HEK293 (cell line): ENCODE results near the gene DNMT1.

Experiments
- CTCF ChIA-PET: fragments of 350-600 bp; formaldehyde crosslinking; extraction: SDS; loops from one replicate; lab custom pipeline; 2021; ENCODE audit warnings: antibody characterized with exemption; lab: Yijun Ruan, JAX
- POLR2A ChIA-PET: fragments of 300-600 bp; formaldehyde crosslinking; extraction: SDS; loops from one replicate; lab custom pipeline; 2020; ENCODE audit warnings: antibody characterized with exemption, inconsistent platforms; lab: Yijun Ruan, JAX
- H3K27ac ChIP-seq: fragments of 200-500 bp; sonication (Bioruptor generic); 2 replicates; pipeline ENCODE4 v1.5.1; 2014; ENCODE audit warnings: low read depth, low read length, control low read depth, inconsistent platforms; ENCODE audit errors: extremely low read depth
- H3K36me3 ChIP-seq, 2 experiments: fragments of 200-500 bp in 1 of 2; sonication (Bioruptor generic) in 1 of 2; 1 replicate in 1 of 2; 2 replicates in 1 of 2; pipeline ENCODE4 v1.5.1; 2014 to 2017; ENCODE audit warnings: inconsistent platforms in 2 of 2, low read length in 2 of 2; ENCODE audit not compliant: control insufficient read depth in 2 of 2, insufficient read depth in 1 of 2
- H3K4me1 ChIP-seq: fragments of 200-500 bp; sonication (Bioruptor generic); 2 replicates; pipeline ENCODE4 v1.5.1; 2014; ENCODE audit warnings: mild to moderate bottlenecking, low read length, inconsistent platforms; ENCODE audit not compliant: control insufficient read depth, insufficient read depth
- H3K4me3 ChIP-seq: 2 replicates; pipeline ENCODE4 v1.5.1; 2011; ENCODE audit warnings: low read depth, mild to moderate bottlenecking, control low read depth, low read length, moderate library complexity
- H3K9me3 ChIP-seq: fragments of 200-500 bp; sonication (Bioruptor generic); 2 replicates; pipeline ENCODE4 v1.5.1; 2014; ENCODE audit warnings: low read depth, low read length, inconsistent platforms; ENCODE audit not compliant: control insufficient read depth, insufficient read depth
- GFI1B ChIP-seq: fragments of 450-650 bp; formaldehyde crosslinking; IDR thresholded peaks from 2 replicates; pipeline ENCODE4 v1.5.1; 2016; ENCODE audit warnings: missing biosample characterization, missing genetic modification characterization
- GLIS2 ChIP-seq: fragments of 450-650 bp; formaldehyde crosslinking; IDR thresholded peaks from 2 replicates; pipeline ENCODE4 v1.5.1; 2016; ENCODE audit warnings: missing biosample characterization, missing genetic modification characterization
- HIC1 ChIP-seq: fragments of 450-650 bp; formaldehyde crosslinking; IDR thresholded peaks from 2 replicates; pipeline ENCODE4 v1.5.1; 2016; ENCODE audit warnings: missing biosample characterization, missing genetic modification characterization
- HOXA7 ChIP-seq: sonication (generic); formaldehyde crosslinking; IDR thresholded peaks from 2 replicates; pipeline ENCODE4 v1.8.1; 2022; ENCODE audit warnings: missing genetic modification reagents, borderline replicate concordance
- KLF9 ChIP-seq: fragments of 450-650 bp; formaldehyde crosslinking; IDR thresholded peaks from 2 replicates; pipeline ENCODE4 v1.5.1; 2016; ENCODE audit warnings: missing biosample characterization, missing genetic modification characterization, low read depth
- PRDM10 ChIP-seq: fragments of 450-650 bp; formaldehyde crosslinking; IDR thresholded peaks from 2 replicates; pipeline ENCODE4 v1.5.1; 2016; ENCODE audit warnings: missing biosample characterization, missing genetic modification characterization
- SCRT1 ChIP-seq: fragments of 450-650 bp; formaldehyde crosslinking; IDR thresholded peaks from 2 replicates; pipeline ENCODE4 v1.5.1; 2016; ENCODE audit warnings: missing biosample characterization, missing genetic modification characterization, borderline replicate concordance
- SP3 ChIP-seq: fragments of 450-650 bp; formaldehyde crosslinking; IDR thresholded peaks from 2 replicates; pipeline ENCODE4 v1.5.1; 2016; ENCODE audit warnings: missing biosample characterization, missing genetic modification characterization
- TCF7L2 ChIP-seq: IDR thresholded peaks from 2 replicates; pipeline ENCODE4 v1.6.1; 2011; ENCODE audit warnings: low read depth, mild to moderate bottlenecking, inconsistent platforms, low read length, moderate library complexity, borderline replicate concordance
- YY1 ChIP-seq: fragments of 450-650 bp; formaldehyde crosslinking; IDR thresholded peaks from 2 replicates; pipeline ENCODE4 v1.5.1; 2018; ENCODE audit warnings: missing biosample characterization, missing genetic modification characterization
- YY2 ChIP-seq: fragments of 450-650 bp; formaldehyde crosslinking; IDR thresholded peaks from 2 replicates; pipeline ENCODE4 v1.5.1; 2016; ENCODE audit warnings: missing biosample characterization, missing genetic modification characterization
- ZEB2 ChIP-seq: fragments of 450-650 bp; formaldehyde crosslinking; IDR thresholded peaks from 2 replicates; pipeline ENCODE4 v1.5.1; 2016; ENCODE audit warnings: missing biosample characterization, missing genetic modification characterization
- ZFHX2 ChIP-seq: fragments of 450-650 bp; formaldehyde crosslinking; conservative IDR thresholded peaks from 2 replicates; pipeline ENCODE4 v1.5.1; 2016; ENCODE audit warnings: missing biosample characterization, missing genetic modification characterization
- ZFP41 ChIP-seq: fragments of 450-650 bp; formaldehyde crosslinking; IDR thresholded peaks from 2 replicates; pipeline ENCODE4 v1.5.1; 2016; ENCODE audit warnings: missing biosample characterization, missing genetic modification characterization, borderline replicate concordance
- ZIC2 ChIP-seq: fragments of 450-650 bp; formaldehyde crosslinking; IDR thresholded peaks from 2 replicates; pipeline ENCODE4 v1.5.1; 2016; ENCODE audit warnings: missing biosample characterization, missing genetic modification characterization
- ZNF148 ChIP-seq: fragments of 450-650 bp; formaldehyde crosslinking; IDR thresholded peaks from 2 replicates; pipeline ENCODE4 v1.5.0; 2017; ENCODE audit warnings: missing biosample characterization, missing genetic modification characterization, borderline replicate concordance
- ZNF214 ChIP-seq: fragments of 450-650 bp; formaldehyde crosslinking; IDR thresholded peaks from 2 replicates; pipeline ENCODE4 v1.5.1; 2017; ENCODE audit warnings: missing biosample characterization, mild to moderate bottlenecking, missing genetic modification characterization, borderline replicate concordance
- ZNF23 ChIP-seq: fragments of 450-650 bp; formaldehyde crosslinking; IDR thresholded peaks from 2 replicates; pipeline ENCODE4 v1.5.1; 2016; ENCODE audit warnings: missing biosample characterization, missing genetic modification characterization, borderline replicate concordance
- ZNF266 ChIP-seq: fragments of 450-650 bp; formaldehyde crosslinking; IDR thresholded peaks from 2 replicates; pipeline ENCODE4 v1.5.1; 2016; ENCODE audit warnings: missing biosample characterization, missing genetic modification characterization, low read depth
- ZNF404 ChIP-seq: fragments of 450-650 bp; formaldehyde crosslinking; IDR thresholded peaks from 2 replicates; pipeline ENCODE4 v1.5.1; 2017; ENCODE audit warnings: missing biosample characterization, missing genetic modification characterization
- ZNF416 ChIP-seq: fragments of 450-650 bp; formaldehyde crosslinking; IDR thresholded peaks from 2 replicates; pipeline ENCODE4 v1.5.1; 2016; ENCODE audit warnings: missing biosample characterization, missing genetic modification characterization
- ZNF473 ChIP-seq: fragments of 450-650 bp; formaldehyde crosslinking; IDR thresholded peaks from 2 replicates; pipeline ENCODE4 v1.5.1; 2017; ENCODE audit warnings: missing biosample characterization, missing genetic modification characterization
- ZNF530 ChIP-seq: fragments of 450-650 bp; formaldehyde crosslinking; IDR thresholded peaks from 2 replicates; pipeline ENCODE4 v1.5.1; 2016; ENCODE audit warnings: low read depth, missing biosample characterization, missing genetic modification characterization
- ZNF571 ChIP-seq: fragments of 450-650 bp; formaldehyde crosslinking; IDR thresholded peaks from 2 replicates; pipeline ENCODE4 v1.5.0; 2017; ENCODE audit warnings: missing biosample characterization, missing genetic modification characterization
- ZNF626 ChIP-seq: fragments of 450-650 bp; sonication (Bioruptor Pico); formaldehyde crosslinking; IDR thresholded peaks from 2 replicates; pipeline ENCODE4 v1.5.1; 2018; ENCODE audit warnings: missing biosample characterization, missing genetic modification characterization, inconsistent platforms
- ZNF664 ChIP-seq: fragments of 450-650 bp; formaldehyde crosslinking; IDR thresholded peaks from 2 replicates; pipeline ENCODE4 v1.5.1; 2016; ENCODE audit warnings: missing biosample characterization, missing genetic modification characterization
- ZNF677 ChIP-seq: fragments of 450-650 bp; IDR thresholded peaks from 2 replicates; pipeline ENCODE4 v1.5.0; 2018; ENCODE audit warnings: missing biosample characterization, mild to moderate bottlenecking, missing genetic modification characterization, moderate library complexity
- ZNF76 ChIP-seq: fragments of 450-650 bp; formaldehyde crosslinking; IDR thresholded peaks from 2 replicates; pipeline ENCODE4; 2016; ENCODE audit warnings: low read depth, missing biosample characterization, missing genetic modification characterization, borderline replicate concordance
- TF ChIP-seq, protein P1 (sequence below): sonication (generic); formaldehyde crosslinking; IDR thresholded peaks from 2 replicates; pipeline ENCODE4 v1.8.1; 2022; ENCODE audit warnings: mild to moderate bottlenecking, moderate library complexity, missing genetic modification reagents

The DNMT1 gene

DNA sequence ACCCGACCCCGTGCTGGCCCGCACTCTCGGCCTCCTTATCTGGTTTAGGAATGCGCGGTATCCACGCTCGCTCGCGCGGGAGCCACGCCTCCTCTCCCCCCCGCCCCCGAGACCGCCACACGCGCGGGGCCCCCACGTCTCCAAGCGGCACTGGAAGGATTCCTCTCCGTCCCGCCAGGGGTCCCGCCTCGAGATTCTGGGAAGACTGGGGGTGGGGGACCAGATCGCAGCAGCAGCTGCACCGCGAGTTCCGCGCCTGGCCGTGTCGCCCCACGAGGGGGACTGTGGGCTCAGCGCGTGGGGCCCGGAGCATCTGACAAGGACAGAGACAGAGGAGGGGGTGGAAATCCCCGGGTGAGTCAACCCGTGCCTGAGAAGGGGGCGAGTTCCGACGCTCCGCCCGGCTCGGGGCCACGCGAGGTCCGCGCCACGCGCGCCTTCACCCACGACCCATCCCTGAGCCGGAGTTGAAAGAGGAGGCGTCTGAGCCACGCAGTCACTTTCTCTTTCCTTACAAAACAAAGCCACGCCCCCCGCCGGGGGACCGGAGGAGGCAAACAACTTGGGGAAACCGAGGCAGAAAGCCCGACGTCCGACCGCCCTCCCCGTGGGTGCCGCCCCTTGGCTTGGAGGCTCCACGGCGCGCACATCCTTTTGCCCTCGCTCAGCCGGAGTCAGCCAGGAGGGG lies 35.6 kb upstream of the DNMT1 start:
- no peaks in the 10 kb centered on the region for H3K9me3 ChIP-seq
- no peaks in the 10 kb centered on the region for H3K36me3 ChIP-seq
- POLR2A ChIA-PET: interaction anchor here (1.0 to 1.3 kb wide), 3 partner anchors 10 to 403 kb away, joined by 3 read pairs; partner anchors contain the start of genes MRPL4 and UBL5
- H3K4me3 ChIP-seq: peak overlapping the region; percentile 78
- no peaks in the 10 kb centered on the region for H3K4me1 ChIP-seq
- CTCF ChIA-PET: interaction anchor here (0.6 to 0.7 kb wide), 2 partner anchors 43 to 53 kb away, joined by 3 to 5 read pairs; no protein-coding TSS in a partner anchor
- H3K27ac ChIP-seq: peak overlapping the region; percentile 74; the same call in 1 of the 2 replicates
- TF ChIP-seq GFI1B (tag by site-specific recombination) (no peak), ZEB2 (tag by site-specific recombination) (peak; percentile 19; the same call in 1 of the 2 replicates), ZNF571 (tag by site-specific recombination) (no peak), ZFP41 (tag by site-specific recombination) (no peak), ZFHX2 (tag by site-specific recombination) (peak; percentile 78), PRDM10 (tag by site-specific recombination) (0 out of 2 replicates have a peak, but pooled peaks have one; percentile 6), ZNF214 (no peak), ZNF530 (tag by site-specific recombination) (no peak), ZIC2 (peak; percentile 9; the same call in 1 of the 2 replicates), HIC1 (tag by site-specific recombination) (peak; percentile 60; the same call in 1 of the 2 replicates), ZNF404 (no peak), ZNF266 (tag by site-specific recombination) (no peak), ZNF473 (no peak), TCF7L2 (no peak), KLF9 (tag by site-specific recombination) (peak; percentile 51; the same call in 1 of the 2 replicates), YY2 (no peak), ZNF416 (tag by site-specific recombination) (no peak), GLIS2 (peak; percentile 53), SP3 (tag by site-specific recombination) (no peak), ZNF626 (no peak), ZNF677 (tag by site-specific recombination) (no peak), HOXA7 (CRISPR knock-in tag) (no peak), ZNF76 (no peak), SCRT1 (tag by site-specific recombination) (no peak), ZNF23 (tag by site-specific recombination) (no peak), YY1 (tag by site-specific recombination) (no peak), ZNF148 (no peak), ZNF664 (tag by site-specific recombination) (no peak)
- TF ChIP-seq, protein P1, sequence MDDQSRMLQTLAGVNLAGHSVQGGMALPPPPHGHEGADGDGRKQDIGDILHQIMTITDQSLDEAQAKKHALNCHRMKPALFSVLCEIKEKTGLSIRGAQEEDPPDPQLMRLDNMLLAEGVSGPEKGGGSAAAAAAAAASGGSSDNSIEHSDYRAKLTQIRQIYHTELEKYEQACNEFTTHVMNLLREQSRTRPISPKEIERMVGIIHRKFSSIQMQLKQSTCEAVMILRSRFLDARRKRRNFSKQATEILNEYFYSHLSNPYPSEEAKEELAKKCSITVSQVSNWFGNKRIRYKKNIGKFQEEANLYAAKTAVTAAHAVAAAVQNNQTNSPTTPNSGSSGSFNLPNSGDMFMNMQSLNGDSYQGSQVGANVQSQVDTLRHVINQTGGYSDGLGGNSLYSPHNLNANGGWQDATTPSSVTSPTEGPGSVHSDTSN: peak; percentile 42; the same call in 1 of the 2 replicates
